Neural cell (in vitro differentiated cells): ENCODE results near the gene ARID3B. TPM values are rescaled to one million over a fixed set of nuclear protein-coding genes. Genes with fewer than 3 reads are reported as not detected.

Experiments used
- H2AFZ ChIP-seq: fragments of 200-600, 300-800 bp; sonication (generic), shearing (Covaris generic); 2 replicates; pipeline ENCODE4 v1.6.0; 2014; ENCODE audit warnings: low read depth, mild to moderate bottlenecking, antibody characterized with exemption, low read length, moderate library complexity
- H3F3A ChIP-seq: fragments of 200-600 bp; shearing (Covaris generic); 2 replicates; pipeline ENCODE4 v1.6.1; 2016; ENCODE audit warnings: mild to moderate bottlenecking, moderate library complexity, mixed read lengths, antibody characterized with exemption, low read length; ENCODE audit not compliant: insufficient read depth, poor library complexity, severe bottlenecking
- H3K27ac ChIP-seq: fragments of 200-600, 300-800 bp; sonication (generic), shearing (Covaris generic); 2 replicates; pipeline ENCODE4 v1.5.1; 2014; ENCODE audit warnings: mild to moderate bottlenecking, low read length, moderate library complexity
- H3K27me3 ChIP-seq: fragments of 300-800, 200-600 bp; sonication (generic), shearing (Covaris generic); 2 replicates; pipeline ENCODE4 v1.6.0; 2014; ENCODE audit warnings: mild to moderate bottlenecking, low read depth, low read length, moderate library complexity; ENCODE audit not compliant: insufficient read depth
- H3K36me3 ChIP-seq: fragments of 300-800, 200-600 bp; sonication (generic), shearing (Covaris generic); 2 replicates; pipeline ENCODE4 v1.5.1; 2014; ENCODE audit warnings: mild to moderate bottlenecking, antibody characterized with exemption, low read length, moderate library complexity; ENCODE audit not compliant: insufficient read depth
- H3K4me2 ChIP-seq: fragments of 300-800, 200-600 bp; sonication (generic), shearing (Covaris generic); 2 replicates; pipeline ENCODE4 v1.6.0; 2014; ENCODE audit warnings: mild to moderate bottlenecking, low read length
- H3K4me3 ChIP-seq: fragments of 300-800, 200-600 bp; sonication (generic), shearing (Covaris generic); 2 replicates; pipeline ENCODE4 v1.5.1; 2014; ENCODE audit warnings: mild to moderate bottlenecking, low read length, moderate library complexity
- H3K79me2 ChIP-seq: fragments of 200-600 bp; shearing (Covaris generic); replicated peaks from 2 replicates; pipeline ENCODE4 v1.6.0; 2014; ENCODE audit warnings: mild to moderate bottlenecking, low read length, moderate library complexity; ENCODE audit not compliant: insufficient read depth
- H3K9ac ChIP-seq: fragments of 300-800, 200-600 bp; sonication (generic), shearing (Covaris generic); 2 replicates; pipeline ENCODE4 v1.6.1; 2016; ENCODE audit warnings: mild to moderate bottlenecking, low read length, mixed read lengths
- H3K9me2 ChIP-seq: fragments of 200-600 bp; shearing (Covaris generic); 2 replicates; pipeline ENCODE4 v1.6.1; 2016; ENCODE audit warnings: mild to moderate bottlenecking, low read length, mixed read lengths; ENCODE audit not compliant: insufficient read depth
- H3K9me3 ChIP-seq: fragments of 200-600, 300-800 bp; sonication (generic), shearing (Covaris generic); 2 replicates; pipeline ENCODE4 v1.6.1; 2016; ENCODE audit warnings: mild to moderate bottlenecking, mixed run types, low read length, moderate library complexity, mixed read lengths
- H4K20me1 ChIP-seq: fragments of 200-600 bp; shearing (Covaris generic); 2 replicates; pipeline ENCODE4 v1.6.1; 2016; ENCODE audit warnings: mild to moderate bottlenecking, mixed run types; ENCODE audit not compliant: insufficient read depth
- CTCF ChIP-seq: fragments of 450-650 bp; IDR thresholded peaks from 2 replicates; pipeline ENCODE4 v1.5.1; 2014; ENCODE audit warnings: antibody characterized with exemption, mild to moderate bottlenecking, moderate library complexity; ENCODE audit not compliant: poor library complexity, severe bottlenecking
- EP300 ChIP-seq: fragments of 450-650 bp; conservative IDR thresholded peaks from 2 replicates; pipeline ENCODE4 v1.6.1; 2014; ENCODE audit warnings: antibody characterized with exemption, mild to moderate bottlenecking, moderate library complexity; ENCODE audit not compliant: poor library complexity, severe bottlenecking
- EZH2 ChIP-seq: fragments of 200-600, 300-800 bp; shearing (Covaris generic), sonication (generic); IDR thresholded peaks from 2 replicates; pipeline ENCODE4 v1.6.1; 2014; ENCODE audit warnings: antibody characterized with exemption, low read length, borderline replicate concordance, mild to moderate bottlenecking; ENCODE audit not compliant: insufficient read depth, poor library complexity, severe bottlenecking
- MXI1 ChIP-seq: fragments of 450-650 bp; conservative IDR thresholded peaks from 2 replicates; pipeline ENCODE4 v1.6.1; 2014; ENCODE audit warnings: antibody characterized with exemption, mild to moderate bottlenecking; ENCODE audit not compliant: poor library complexity, severe bottlenecking
- POLR2AphosphoS5 ChIP-seq: IDR thresholded peaks from 2 replicates; pipeline ENCODE4 v1.6.1; 2012
- RAD21 ChIP-seq: fragments of 450-650 bp; conservative IDR thresholded peaks from 2 replicates; pipeline ENCODE4 v1.6.1; 2014; ENCODE audit warnings: antibody characterized with exemption, mild to moderate bottlenecking, moderate library complexity
- REST ChIP-seq: IDR thresholded peaks from 2 replicates; pipeline ENCODE4 v1.6.1; 2012; ENCODE audit warnings: borderline replicate concordance
- SMC3 ChIP-seq: fragments of 450-650 bp; conservative IDR thresholded peaks from 2 replicates; pipeline ENCODE4 v1.6.1; 2014; ENCODE audit warnings: antibody characterized with exemption, mild to moderate bottlenecking, moderate library complexity; ENCODE audit not compliant: poor library complexity
- TAF1 ChIP-seq: IDR thresholded peaks from 2 replicates; pipeline ENCODE4 v1.6.1; 2012; ENCODE audit warnings: low read depth
- polyA plus RNA-seq: library from polyadenylated mRNA; depleted of rRNA; stranded (reverse); fragments of >200 nt; gene quantifications from 2 replicates; pipeline ENCODE4 v1.2.3, GENCODE V29; 2014

The ARID3B gene
- polyA plus RNA-seq, 1 donor from 2014 or later, result 11.2 TPM

- H3K36me3 ChIP-seq, result no peaks in the 10 kb centered on the region
- H3K9me2 ChIP-seq, result no peaks in the 10 kb centered on the region
- no peak overlapping the region for H3K27ac ChIP-seq
- no peaks in the 10 kb centered on the region for H3K27me3 ChIP-seq
- no peak overlapping the region for H2AFZ ChIP-seq
- peak overlapping the region; percentile 98 for H3K4me3 ChIP-seq
- peaks cover 4% of the 10 kb centered on the region for H4K20me1 ChIP-seq
- TF ChIP-seq CTCF (no peak), POLR2AphosphoS5 (no peak), REST (no peak), EZH2 (no peak), TAF1 (no peak), SMC3 (no peak), MXI1 (no peak), EP300 (no peak), RAD21 (no peak)
- no peaks in the 10 kb centered on the region for H3K9me3 ChIP-seq
- H3K4me2 ChIP-seq, result peak overlapping the region; percentile 99
- peaks cover 4% of the 10 kb centered on the region for H3F3A ChIP-seq
- H3K79me2 ChIP-seq, result peaks cover 35% of the 10 kb centered on the region
- H3K9ac ChIP-seq, result peak overlapping the region; percentile 99
Measured at GRCh38 chr15:74616996-74617395, 76.0 kb downstream of the ARID3B start.

- Histone ChIP-seq H3K4me2 (no peak overlapping the region), H3K36me3 (no peaks in the 10 kb centered on the region), H2AFZ (no peak overlapping the region), H3K9ac (no peak overlapping the region), H3F3A (peaks cover 4% of the 10 kb centered on the region), H3K27me3 (no peaks in the 10 kb centered on the region), H3K79me2 (peaks cover 35% of the 10 kb centered on the region), H3K4me3 (no peak overlapping the region), H3K9me3 (no peaks in the 10 kb centered on the region), H3K27ac (no peak overlapping the region), H3K9me2 (no peaks in the 10 kb centered on the region), H4K20me1 (peaks cover 4% of the 10 kb centered on the region)
- TF ChIP-seq EZH2 (no peak), TAF1 (no peak), EP300 (no peak), RAD21 (no peak), SMC3 (no peak), MXI1 (no peak), REST (no peak), CTCF (no peak), POLR2AphosphoS5 (no peak)
Measured at GRCh38 chr15:74618841-74619596, 78.0 kb downstream of the ARID3B start.
